IPS DF 6.9 (cell line): Measurements from ENCODE around the gene ERC2.

Source experiments
- DNase-seq: peaks from one replicate; pipeline ENCODE4 v3.0.0-alpha.2; 2013; ENCODE audit warnings: low read depth, low spot score
- H3K27ac ChIP-seq: one replicate; pipeline ENCODE4 v1.5.1; 2013; ENCODE audit warnings: low read length, control low read depth
- H3K27me3 ChIP-seq: 2 replicates; pipeline ENCODE4 v1.6.1; 2013; ENCODE audit warnings: mild to moderate bottlenecking, low read length; ENCODE audit not compliant: control insufficient read depth, insufficient read depth
- H3K36me3 ChIP-seq: 2 replicates; pipeline ENCODE4 v1.6.1; 2013; ENCODE audit warnings: low read length; ENCODE audit not compliant: control insufficient read depth, insufficient read depth
- H3K4me1 ChIP-seq: 2 replicates; pipeline ENCODE4 v1.6.1; 2013; ENCODE audit warnings: low read length; ENCODE audit not compliant: control insufficient read depth, insufficient read depth
- H3K4me3 ChIP-seq: 2 replicates; pipeline ENCODE4 v1.5.1; 2013; ENCODE audit warnings: mild to moderate bottlenecking, low read length
- H3K9me3 ChIP-seq: 2 replicates; pipeline ENCODE4 v1.6.1; 2013; ENCODE audit warnings: low read length, inconsistent platforms; ENCODE audit not compliant: control insufficient read depth, insufficient read depth
- WGBS: extraction: QIAGEN DNeasy Blood & Tissue Kit; methylation state at CpG from one replicate; pipeline ENCODE4 v1.1.7; 2013; ENCODE audit warnings: mixed read lengths, missing lambda C conversion rate; ENCODE audit not compliant: insufficient read length, insufficient coverage; 5-methylcytosine and 5-hydroxymethylcytosine counted together

The ERC2 gene

DNA sequence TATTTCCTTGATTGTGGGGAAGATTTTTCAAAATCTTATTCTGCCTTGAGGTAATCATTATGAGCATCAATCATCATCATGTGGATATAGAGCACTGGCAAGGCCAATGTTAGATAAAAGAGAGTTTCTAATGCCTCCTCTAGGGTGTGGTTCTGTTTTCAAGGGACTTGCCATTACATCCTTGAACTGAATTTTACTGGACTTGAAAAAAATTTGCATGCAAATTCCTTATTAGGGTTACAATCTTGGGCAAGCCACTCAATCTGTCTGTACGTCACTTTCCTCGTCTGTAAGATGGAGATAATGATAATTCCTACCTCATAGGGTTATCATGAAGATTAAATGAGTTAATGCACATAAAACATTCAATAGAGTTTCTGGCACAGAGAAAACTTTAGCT, 825.0 kb downstream of the ERC2 start:
- WGBS, result no CpG with 5 or more reads among the region's 2 CpGs
- no peak overlapping the region for H3K27ac ChIP-seq
- no peak overlapping the region for H3K4me3 ChIP-seq
- H3K9me3 ChIP-seq, result no peaks in the 10 kb centered on the region
- no peak for DNase-seq
- H3K27me3 ChIP-seq, result no peaks in the 10 kb centered on the region
- no peaks in the 10 kb centered on the region for H3K36me3 ChIP-seq
- peaks cover 8% of the 10 kb centered on the region for H3K4me1 ChIP-seq

DNA sequence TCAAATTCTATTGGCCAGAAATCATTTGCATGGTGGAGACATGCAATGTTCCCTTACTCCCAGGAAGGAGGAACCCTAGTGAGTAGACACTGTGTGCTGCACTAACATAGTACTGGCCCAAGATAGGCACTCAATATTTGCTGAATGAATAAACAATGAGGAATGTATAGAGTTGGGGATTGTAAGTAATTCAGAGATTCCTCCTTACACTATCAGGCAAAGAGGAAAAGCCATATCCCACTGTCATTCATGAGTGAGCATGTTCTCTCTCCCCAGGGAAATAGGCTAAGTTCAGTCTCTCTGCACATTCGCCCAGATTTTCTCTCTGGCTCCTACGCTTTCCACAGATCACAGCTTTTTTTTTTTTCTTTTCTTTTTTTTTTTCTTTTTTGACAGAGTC, 826.3 kb downstream of the ERC2 start:
- Histone ChIP-seq H3K4me3 (no peak overlapping the region), H3K4me1 (peaks cover 4% of the 10 kb centered on the region), H3K9me3 (no peaks in the 10 kb centered on the region), H3K27me3 (no peaks in the 10 kb centered on the region), H3K27ac (no peak overlapping the region), H3K36me3 (no peaks in the 10 kb centered on the region)
- no peak for DNase-seq
- no CpG with 5 or more reads among the region's 2 CpGs for WGBS

DNA sequence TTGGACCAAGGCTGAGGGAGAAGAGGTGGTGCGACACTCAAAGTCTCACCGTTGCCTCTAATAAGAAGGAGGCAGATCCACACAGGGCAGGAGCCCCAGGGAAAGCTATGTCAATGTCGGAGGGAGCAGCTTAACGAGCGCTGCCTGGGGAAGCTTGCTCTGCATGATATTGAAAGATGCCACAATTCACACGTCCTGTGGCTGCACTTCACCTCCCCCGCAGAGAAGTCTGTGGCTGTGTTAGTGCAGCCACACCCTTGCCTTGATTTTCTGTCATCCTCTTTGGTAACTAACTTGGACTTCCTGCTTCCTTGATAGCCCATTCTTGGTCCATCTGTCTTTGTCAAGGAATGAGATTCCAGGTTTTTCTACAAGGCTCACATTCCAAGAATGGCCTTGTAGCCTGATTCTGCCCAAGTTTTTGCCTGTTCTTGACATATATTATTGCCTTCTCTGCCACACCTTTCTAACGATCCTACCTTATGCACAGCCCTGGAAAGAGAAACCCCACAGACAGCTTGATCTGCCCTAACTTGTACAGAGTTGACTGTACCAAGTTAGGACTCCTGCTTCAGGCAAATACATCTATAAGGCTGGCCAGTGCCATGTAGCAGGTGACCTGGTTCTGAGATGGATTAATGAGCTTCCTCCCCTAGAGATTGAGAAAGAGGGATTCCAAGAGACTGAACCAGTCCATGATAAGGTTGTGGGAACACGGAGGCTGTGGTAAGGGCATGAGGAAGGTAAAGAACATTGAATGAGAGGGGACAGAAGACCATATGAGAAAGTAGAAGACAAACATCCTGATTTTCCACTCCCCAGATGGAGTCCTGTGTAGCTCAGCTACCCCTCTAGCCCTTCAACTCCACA, 828.1 kb downstream of the ERC2 start:
- no CpG with 5 or more reads among the region's 9 CpGs for WGBS
- Histone ChIP-seq H3K36me3 (no peaks in the 10 kb centered on the region), H3K27ac (no peak overlapping the region), H3K4me1 (peaks cover 4% of the 10 kb centered on the region), H3K27me3 (no peaks in the 10 kb centered on the region), H3K4me3 (no peak overlapping the region), H3K9me3 (no peaks in the 10 kb centered on the region)
- no peak for DNase-seq

DNA sequence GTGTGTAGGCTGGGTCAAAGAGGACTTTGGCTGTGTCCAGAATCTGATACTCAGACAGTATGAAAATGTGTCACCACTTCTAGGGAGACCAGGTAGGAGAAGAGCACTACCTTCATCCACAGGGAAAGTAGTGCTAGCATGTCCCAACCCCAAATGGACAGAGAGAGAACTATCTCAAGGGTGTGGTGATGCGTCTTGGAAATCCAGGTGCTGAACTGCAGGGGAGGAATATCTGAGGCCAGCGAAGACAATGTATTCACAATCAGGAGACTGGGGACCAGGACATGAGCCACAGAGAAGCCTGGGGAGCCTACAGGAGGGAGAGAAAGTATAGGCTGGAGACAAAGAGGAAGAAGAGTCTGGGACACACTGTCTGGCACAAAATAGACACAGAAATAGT, 829.1 kb downstream of the ERC2 start:
- H3K4me3 ChIP-seq, result no peak overlapping the region

DNA sequence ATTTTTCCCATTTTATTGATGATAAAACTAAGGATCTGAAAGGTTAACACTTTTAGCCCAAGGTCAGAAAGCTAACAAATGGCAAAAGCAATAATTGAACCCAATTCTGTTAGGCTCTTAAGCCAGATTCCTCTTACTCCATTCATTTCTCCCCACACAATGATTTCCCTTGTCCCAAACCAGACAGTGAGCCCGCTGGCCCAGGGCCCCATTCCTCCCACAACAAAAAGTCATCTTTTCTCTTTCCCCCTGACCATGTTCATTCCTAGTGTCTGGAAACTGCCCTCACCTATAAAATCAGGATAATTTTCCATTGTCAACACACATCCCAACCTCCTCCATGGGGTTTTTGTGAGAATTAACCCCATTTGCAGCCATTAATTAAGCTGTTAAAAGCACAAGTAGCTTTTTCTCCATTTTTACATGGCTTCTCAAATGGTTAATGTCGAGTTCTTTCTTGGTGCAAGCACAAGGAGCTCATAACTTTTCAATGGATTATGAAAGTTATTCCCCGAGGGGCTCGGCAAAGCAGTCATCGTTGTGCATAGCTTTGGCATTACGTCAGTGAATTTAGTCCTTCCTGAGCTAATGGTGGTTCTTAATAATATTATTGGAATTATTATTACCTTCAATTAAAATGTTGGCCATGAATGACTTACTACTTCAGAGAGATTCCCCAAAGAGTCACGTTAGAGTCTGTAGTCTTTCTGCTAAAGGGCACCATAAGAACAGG, 830.2 kb downstream of the ERC2 start:
- DNase-seq, result no peak
- no CpG with 5 or more reads among the region's 7 CpGs for WGBS
- no peak overlapping the region for H3K27ac ChIP-seq
- H3K36me3 ChIP-seq, result no peaks in the 10 kb centered on the region
- peaks cover 4% of the 10 kb centered on the region for H3K4me1 ChIP-seq
- H3K27me3 ChIP-seq, result no peaks in the 10 kb centered on the region
- no peak overlapping the region for H3K4me3 ChIP-seq
- no peaks in the 10 kb centered on the region for H3K9me3 ChIP-seq

More for the DNA sequence above, 829.1 kb downstream of the ERC2 start:
- DNase-seq, result no peak
- Histone ChIP-seq H3K9me3 (no peaks in the 10 kb centered on the region), H3K36me3 (no peaks in the 10 kb centered on the region), H3K27me3 (no peaks in the 10 kb centered on the region), H3K4me1 (peaks cover 4% of the 10 kb centered on the region), H3K27ac (no peak overlapping the region)
- no CpG with 5 or more reads among the region's 2 CpGs for WGBS

DNA sequence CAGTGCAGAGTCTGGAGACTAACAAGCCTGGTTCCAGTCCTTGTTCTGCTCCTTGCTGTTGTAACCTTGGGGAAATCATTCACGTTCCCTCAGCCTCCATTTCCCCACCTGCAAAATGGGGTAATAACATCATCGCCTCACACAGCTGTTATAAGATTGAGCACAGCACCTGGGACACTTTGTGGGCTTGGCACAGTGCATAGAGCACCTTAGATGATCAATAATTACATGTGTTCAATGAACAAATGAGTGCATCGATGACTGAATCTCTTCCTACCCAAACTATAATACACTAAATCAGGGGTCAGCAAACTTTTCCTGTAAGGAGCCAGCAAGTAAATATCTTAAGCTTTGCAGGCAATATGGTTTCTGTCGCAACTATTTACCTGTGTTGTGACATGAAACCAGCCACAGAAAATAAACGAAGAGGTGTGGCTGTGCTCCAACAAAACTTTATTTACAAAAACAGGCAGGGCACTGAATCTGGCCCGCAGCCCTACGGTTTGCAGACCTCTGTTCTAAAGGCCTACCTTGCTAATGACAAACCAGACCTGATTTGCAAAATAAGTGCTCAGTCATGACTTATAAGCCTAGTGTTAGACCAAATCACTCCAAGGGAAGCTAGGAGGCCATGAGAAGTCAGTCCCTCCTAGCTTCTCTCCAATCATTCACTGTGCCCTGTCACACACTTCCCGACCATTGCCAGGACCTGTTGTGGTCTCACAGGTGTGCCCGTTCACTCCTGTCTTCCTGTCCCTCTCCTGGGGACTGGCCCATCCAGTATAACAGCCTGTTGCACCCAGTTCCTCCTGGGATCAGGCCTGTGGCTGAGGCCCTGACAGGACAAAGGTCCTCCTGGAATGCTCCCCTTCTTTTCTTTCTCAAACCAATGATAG, 831.7 kb downstream of the ERC2 start:
- no peaks in the 10 kb centered on the region for H3K9me3 ChIP-seq
- H3K36me3 ChIP-seq, result no peaks in the 10 kb centered on the region
- H3K4me1 ChIP-seq, result peaks cover 4% of the 10 kb centered on the region
- DNase-seq, result no peak
- no peak overlapping the region for H3K4me3 ChIP-seq
- H3K27ac ChIP-seq, result no peak overlapping the region
- no peaks in the 10 kb centered on the region for H3K27me3 ChIP-seq
- WGBS, result no CpG with 5 or more reads among the region's 9 CpGs

DNA sequence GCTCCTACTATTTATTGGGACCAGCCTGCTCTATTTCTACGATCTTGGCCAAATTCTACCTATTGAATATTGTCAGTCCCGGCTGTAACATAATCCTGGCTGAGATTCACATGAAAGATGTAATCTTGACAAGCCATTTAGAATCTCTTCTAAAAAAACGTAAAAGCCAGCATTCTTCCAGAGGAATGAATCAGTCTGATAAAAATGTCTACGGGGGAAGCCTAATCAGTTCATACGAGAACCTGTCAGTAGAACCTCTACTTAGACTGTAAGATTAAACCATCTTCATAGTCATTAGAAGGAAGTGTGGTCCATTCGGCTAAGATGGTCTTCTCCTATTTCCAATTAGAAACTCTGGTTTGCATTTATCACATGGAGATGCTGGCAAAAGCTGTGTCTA, 833.9 kb downstream of the ERC2 start:
- H3K27me3 ChIP-seq, result no peaks in the 10 kb centered on the region
- H3K27ac ChIP-seq, result no peak overlapping the region
- DNase-seq, result no peak
- WGBS, result no CpG with 5 or more reads among the region's 6 CpGs
- no peaks in the 10 kb centered on the region for H3K9me3 ChIP-seq
- H3K4me1 ChIP-seq, result peaks cover 4% of the 10 kb centered on the region; the same call in 1 of the 2 replicates
- H3K36me3 ChIP-seq, result no peaks in the 10 kb centered on the region
- no peak overlapping the region for H3K4me3 ChIP-seq

DNA sequence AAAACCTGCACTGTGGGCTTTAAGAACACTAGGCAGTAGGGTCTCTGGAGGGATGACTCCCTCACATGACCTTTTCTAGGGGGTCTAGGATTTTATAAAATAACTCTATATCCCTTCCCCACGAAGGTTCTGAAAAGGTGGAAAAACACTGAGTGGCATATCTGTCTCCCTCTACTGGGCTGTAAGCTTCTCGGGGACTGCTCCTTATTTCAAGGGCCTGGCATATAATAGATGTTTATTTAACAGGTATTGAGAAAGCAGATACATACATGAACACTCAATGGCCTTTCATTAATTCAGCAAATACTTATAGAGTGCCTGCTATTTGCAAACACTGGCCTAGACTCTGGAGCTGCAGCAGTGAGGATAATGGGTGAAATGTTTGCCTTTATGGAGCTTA, 834.9 kb downstream of the ERC2 start:
- no CpG with 5 or more reads among the region's 2 CpGs for WGBS
- Histone ChIP-seq H3K4me1 (no peaks in the 10 kb centered on the region), H3K36me3 (no peaks in the 10 kb centered on the region), H3K27me3 (no peaks in the 10 kb centered on the region), H3K9me3 (no peaks in the 10 kb centered on the region), H3K27ac (no peak overlapping the region), H3K4me3 (no peak overlapping the region)
- no peak for DNase-seq

DNA sequence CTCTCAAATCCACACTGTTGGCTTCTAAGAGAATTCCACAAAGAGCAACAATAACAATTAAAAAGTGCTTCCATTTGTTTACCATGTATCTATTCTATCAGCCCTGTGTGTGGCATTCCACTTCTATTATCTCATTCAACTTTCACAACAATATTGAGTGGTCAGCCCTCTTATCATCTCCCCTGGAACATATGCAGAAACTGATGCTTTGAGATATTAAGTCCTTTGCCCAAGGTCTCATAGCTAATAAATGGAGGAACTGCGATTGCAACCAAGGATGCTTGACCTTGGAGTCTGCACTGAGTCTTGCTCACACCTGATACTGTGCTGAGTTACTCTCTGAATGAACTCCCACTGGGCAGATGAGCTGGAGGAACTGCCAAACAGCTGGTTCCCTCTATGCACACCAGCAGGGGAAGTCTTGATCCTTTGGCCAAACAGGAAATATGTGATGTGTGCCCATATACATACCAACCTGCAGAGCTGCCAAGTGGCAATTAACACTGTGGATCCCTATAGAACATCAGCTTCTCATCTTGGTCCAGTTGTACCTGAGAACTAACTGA, 836.4 kb downstream of the ERC2 start:
- H3K4me1 ChIP-seq, result no peaks in the 10 kb centered on the region
- H3K27me3 ChIP-seq, result no peaks in the 10 kb centered on the region
- H3K27ac ChIP-seq, result no peak overlapping the region
- WGBS, result no CpG with 5 or more reads among the region's 1 CpG
- no peak for DNase-seq
- H3K4me3 ChIP-seq, result no peak overlapping the region
- no peaks in the 10 kb centered on the region for H3K36me3 ChIP-seq
- H3K9me3 ChIP-seq, result no peaks in the 10 kb centered on the region

DNA sequence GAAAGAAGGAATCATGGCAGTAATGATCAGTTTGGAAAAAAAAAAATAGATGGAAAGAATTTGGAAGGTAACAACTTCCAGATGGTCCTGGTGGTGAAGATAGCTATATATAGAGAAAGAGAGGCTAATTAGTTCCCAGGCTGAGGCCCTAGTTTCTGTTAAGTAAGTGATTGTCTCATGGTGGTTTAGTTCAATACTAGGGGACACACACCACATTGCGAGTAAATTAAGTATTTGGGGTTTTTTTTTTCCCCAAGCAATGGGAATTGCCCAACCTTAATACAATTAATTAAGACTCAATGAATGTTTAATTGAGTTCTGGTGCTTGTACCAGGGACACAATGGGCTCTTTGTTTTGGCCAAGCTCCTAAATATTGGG, 837.4 kb downstream of the ERC2 start:
- no peak for DNase-seq
- no CpG with 5 or more reads among the region's 1 CpG for WGBS

More for the DNA sequence above, 837.4 kb downstream of the ERC2 start:
- no peaks in the 10 kb centered on the region for H3K36me3 ChIP-seq
- H3K9me3 ChIP-seq, result no peaks in the 10 kb centered on the region
- H3K4me3 ChIP-seq, result no peak overlapping the region
- no peaks in the 10 kb centered on the region for H3K4me1 ChIP-seq
- no peaks in the 10 kb centered on the region for H3K27me3 ChIP-seq
- H3K27ac ChIP-seq, result no peak overlapping the region
